ENCODE measurements around the gene AMDHD2.

DNA sequence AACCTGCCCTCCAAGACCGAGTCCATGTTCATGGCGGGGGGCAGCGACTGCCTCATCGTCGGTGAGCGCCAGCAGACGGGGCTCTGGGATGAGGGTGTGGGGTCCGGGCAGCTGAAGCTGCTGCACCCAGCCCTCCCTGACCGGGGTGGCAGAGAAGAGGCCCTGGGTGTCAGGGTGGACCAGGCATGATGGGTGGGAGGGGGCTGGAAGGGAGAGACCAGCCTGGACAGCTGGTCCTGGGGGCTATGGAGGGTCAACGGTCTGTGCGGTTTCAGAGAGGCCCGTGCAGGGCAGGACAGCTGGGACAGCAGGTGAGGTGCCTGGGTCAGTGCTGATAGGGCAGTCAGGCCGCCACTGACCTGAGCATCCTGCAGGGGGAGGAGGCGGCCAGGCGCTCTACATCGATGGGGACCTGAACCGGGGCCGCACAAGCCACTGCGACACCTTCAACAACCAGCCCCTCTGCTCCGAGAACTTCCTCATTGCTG, 19.7 kb upstream of the AMDHD2 start:
- TF ChIP-seq, protein P1, sequence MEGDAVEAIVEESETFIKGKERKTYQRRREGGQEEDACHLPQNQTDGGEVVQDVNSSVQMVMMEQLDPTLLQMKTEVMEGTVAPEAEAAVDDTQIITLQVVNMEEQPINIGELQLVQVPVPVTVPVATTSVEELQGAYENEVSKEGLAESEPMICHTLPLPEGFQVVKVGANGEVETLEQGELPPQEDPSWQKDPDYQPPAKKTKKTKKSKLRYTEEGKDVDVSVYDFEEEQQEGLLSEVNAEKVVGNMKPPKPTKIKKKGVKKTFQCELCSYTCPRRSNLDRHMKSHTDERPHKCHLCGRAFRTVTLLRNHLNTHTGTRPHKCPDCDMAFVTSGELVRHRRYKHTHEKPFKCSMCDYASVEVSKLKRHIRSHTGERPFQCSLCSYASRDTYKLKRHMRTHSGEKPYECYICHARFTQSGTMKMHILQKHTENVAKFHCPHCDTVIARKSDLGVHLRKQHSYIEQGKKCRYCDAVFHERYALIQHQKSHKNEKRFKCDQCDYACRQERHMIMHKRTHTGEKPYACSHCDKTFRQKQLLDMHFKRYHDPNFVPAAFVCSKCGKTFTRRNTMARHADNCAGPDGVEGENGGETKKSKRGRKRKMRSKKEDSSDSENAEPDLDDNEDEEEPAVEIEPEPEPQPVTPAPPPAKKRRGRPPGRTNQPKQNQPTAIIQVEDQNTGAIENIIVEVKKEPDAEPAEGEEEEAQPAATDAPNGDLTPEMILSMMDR (IDR thresholded peaks at IDR 0.05) = no peak
- TF ChIP-seq EZH2 (IDR thresholded peaks at IDR 0.05) (no peak), EZH2phosphoT487 (IDR thresholded peaks at IDR 0.05) (no peak)
